ENCODE measurements around the gene GPR35. TPM values are rescaled to one million over a fixed set of nuclear protein-coding genes. Genes with fewer than 3 reads are reported as not detected.
"Not testable (repeated sequence)": the region's sequence is repeated elsewhere in the genome, so short reads cannot be mapped to it uniquely, and the experiment has no call there.

GPR35 gene
- total RNA-seq, 1 experiment from 2014 or later, result 2.7 TPM

DNA sequence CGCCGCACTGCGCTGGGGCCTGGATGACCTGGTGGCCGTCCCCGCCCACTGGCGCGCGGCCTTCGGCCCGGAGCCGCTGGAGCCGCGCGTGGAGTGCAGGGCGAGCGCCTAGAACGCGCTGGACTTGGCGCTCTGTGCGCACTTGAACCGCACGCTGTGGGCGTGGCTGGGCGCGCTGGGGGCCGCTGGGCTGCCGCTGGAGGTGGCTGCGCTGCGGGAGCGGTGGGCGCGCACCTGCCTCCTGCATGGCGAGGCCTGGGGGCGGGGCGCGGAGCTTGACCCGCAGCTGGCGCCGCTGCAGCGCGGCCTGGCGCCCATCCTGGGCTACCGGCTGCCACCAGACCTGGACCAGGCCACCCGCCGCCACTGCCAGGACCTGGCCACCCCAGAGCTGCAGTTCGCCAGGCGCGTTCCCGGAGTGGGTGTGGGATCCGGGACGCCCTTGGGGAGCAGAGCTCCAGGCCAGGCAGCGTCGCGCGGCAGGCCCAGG is 47.5 kb downstream of the GPR35 start:
- Histone ChIP-seq H3K36me3 (ENCODE audit: insufficient read depth, low read length, poor library complexity, severe bottlenecking) (no peaks in the 10 kb centered on the region), H3K9me3 (ENCODE audit: low read depth, low read length, poor library complexity, severe bottlenecking) (no peaks in the 10 kb centered on the region), H3K27ac (ENCODE audit: low read depth, low read length, poor library complexity, severe bottlenecking) (no peak overlapping the region), H3K4me1 (ENCODE audit: insufficient read depth, low read length, poor library complexity, severe bottlenecking) (no peaks in the 10 kb centered on the region), H3K4me3 (ENCODE audit: low read depth, low read length, poor library complexity, severe bottlenecking) (no peak overlapping the region), H3K27me3 (replicated peaks; ENCODE audit: insufficient read depth, low read depth, low read length, poor library complexity) (peaks cover 54% of the 10 kb centered on the region)
- TF ChIP-seq, protein P1, sequence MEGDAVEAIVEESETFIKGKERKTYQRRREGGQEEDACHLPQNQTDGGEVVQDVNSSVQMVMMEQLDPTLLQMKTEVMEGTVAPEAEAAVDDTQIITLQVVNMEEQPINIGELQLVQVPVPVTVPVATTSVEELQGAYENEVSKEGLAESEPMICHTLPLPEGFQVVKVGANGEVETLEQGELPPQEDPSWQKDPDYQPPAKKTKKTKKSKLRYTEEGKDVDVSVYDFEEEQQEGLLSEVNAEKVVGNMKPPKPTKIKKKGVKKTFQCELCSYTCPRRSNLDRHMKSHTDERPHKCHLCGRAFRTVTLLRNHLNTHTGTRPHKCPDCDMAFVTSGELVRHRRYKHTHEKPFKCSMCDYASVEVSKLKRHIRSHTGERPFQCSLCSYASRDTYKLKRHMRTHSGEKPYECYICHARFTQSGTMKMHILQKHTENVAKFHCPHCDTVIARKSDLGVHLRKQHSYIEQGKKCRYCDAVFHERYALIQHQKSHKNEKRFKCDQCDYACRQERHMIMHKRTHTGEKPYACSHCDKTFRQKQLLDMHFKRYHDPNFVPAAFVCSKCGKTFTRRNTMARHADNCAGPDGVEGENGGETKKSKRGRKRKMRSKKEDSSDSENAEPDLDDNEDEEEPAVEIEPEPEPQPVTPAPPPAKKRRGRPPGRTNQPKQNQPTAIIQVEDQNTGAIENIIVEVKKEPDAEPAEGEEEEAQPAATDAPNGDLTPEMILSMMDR (conservative IDR thresholded peaks at IDR 0.05; ENCODE audit: low read depth, low read length), result no peak
- TF ChIP-seq EZH2 (IDR thresholded peaks at IDR 0.05; ENCODE audit: borderline replicate concordance, low read depth, low read length, poor library complexity, severe bottlenecking), result no peak
- no peak for DNase-seq (ENCODE audit: low spot score)
- ChIA-PET CTCF (no interaction called here), POLR2A (ENCODE audit: low non-redundant PET) (no interaction called here)
- intact Hi-C loops (cut with micrococcal nuclease; ENCODE audit: unreplicated experiment), result no loop called here
- no TSS peak for BruUV-seq (replicated peaks)

DNA sequence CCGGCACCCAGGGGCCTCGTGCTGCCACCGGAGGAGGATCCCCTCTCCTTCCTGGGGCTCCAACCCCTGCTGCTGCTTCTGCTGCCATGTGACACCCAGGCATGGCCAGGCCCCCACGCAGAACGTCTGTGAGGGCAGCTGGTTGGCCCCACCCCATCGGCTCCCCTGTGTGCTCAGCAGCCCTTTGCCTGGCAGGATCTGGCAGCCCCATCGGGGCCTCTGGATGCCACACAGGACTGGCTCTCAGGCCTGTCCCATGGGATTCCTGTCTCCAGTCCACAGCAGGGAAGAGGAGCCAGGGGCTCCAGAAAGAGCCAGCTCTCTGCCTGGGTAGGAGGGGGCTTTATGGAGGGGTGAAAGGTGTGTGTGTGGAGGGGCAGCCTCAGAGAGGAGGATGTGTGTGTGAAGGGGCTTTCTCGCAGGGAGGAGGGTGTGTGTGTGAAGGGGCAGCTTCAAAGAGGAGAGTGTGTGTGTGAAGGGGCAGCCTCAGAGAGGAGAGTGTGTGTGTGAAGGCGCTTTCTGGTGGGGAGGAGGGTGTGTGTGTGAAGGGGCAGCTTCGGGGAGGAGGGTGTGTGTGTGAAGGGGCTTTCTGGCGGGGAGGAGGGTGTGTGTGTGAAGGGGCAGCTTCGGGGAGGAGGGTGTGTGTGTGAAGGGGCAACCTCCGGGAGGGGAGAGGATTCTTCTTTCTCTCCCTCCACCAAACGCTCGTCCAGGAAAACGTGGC is 49.3 kb downstream of the GPR35 start:
- H3K4me3 ChIP-seq (ENCODE audit: low read depth, low read length, poor library complexity, severe bottlenecking); H3K36me3 ChIP-seq (ENCODE audit: insufficient read depth, low read length, poor library complexity, severe bottlenecking); POLR2A ChIA-PET (ENCODE audit: low non-redundant PET); CTCF ChIA-PET; H3K9me3 ChIP-seq (ENCODE audit: low read depth, low read length, poor library complexity, severe bottlenecking); BruUV-seq (replicated peaks); H3K27ac ChIP-seq (ENCODE audit: low read depth, low read length, poor library complexity, severe bottlenecking); DNase-seq (ENCODE audit: low spot score); H3K4me1 ChIP-seq (ENCODE audit: insufficient read depth, low read length, poor library complexity, severe bottlenecking); intact Hi-C loops (cut with micrococcal nuclease; ENCODE audit: unreplicated experiment): not testable (repeated sequence)
- peaks cover 36% of the 10 kb centered on the region for H3K27me3 ChIP-seq (replicated peaks; ENCODE audit: insufficient read depth, low read depth, low read length, poor library complexity)

DNA sequence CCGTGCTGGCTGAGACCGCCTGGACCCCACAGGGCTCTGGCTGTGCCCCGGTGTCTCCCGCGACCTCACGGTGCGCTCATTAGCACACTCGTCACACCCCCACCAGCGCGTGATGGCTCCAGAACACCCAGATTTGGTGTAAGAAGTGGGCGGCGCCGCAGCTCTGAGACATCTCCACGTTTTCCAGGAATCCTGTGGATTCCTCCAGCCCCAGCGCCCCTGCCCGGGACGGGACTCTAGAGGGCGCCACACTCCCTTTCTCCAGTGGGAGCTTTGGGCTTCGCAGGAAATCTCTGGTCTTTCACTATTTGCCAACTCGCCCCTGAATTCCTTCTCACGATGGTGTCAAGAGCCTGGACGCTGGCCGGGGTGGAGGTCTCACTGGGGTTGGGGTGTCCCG is 50.1 kb downstream of the GPR35 start:
- peaks cover 29% of the 10 kb centered on the region for H3K27me3 ChIP-seq (replicated peaks; ENCODE audit: insufficient read depth, low read depth, low read length, poor library complexity)
- CTCF ChIA-PET; H3K27ac ChIP-seq (ENCODE audit: low read depth, low read length, poor library complexity, severe bottlenecking); H3K4me1 ChIP-seq (ENCODE audit: insufficient read depth, low read length, poor library complexity, severe bottlenecking); DNase-seq (ENCODE audit: low spot score); H3K4me3 ChIP-seq (ENCODE audit: low read depth, low read length, poor library complexity, severe bottlenecking); POLR2A ChIA-PET (ENCODE audit: low non-redundant PET); BruUV-seq (replicated peaks); intact Hi-C loops (cut with micrococcal nuclease; ENCODE audit: unreplicated experiment); H3K36me3 ChIP-seq (ENCODE audit: insufficient read depth, low read length, poor library complexity, severe bottlenecking); H3K9me3 ChIP-seq (ENCODE audit: low read depth, low read length, poor library complexity, severe bottlenecking): not testable (repeated sequence)

DNA sequence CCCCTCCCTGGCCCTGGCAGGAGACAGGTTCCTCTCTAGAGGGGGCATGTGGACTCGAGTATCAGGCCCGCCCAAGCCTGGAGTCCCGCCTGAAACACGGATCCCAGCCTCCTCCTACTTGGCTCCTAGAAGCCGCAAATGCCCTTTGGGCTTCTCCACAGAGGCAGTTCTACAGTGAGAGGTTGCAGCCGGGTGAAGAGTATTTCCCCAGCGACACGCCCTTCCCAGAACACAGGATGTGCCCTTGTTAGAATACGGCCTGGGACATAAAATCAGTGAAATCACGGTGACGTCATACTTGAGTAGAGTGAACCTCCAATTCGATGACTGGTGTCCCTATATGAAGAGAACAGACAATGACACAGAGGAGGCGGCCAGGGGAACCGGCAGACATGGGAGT is 52.8 kb downstream of the GPR35 start:
- H3K36me3 ChIP-seq (ENCODE audit: insufficient read depth, low read length, poor library complexity, severe bottlenecking); H3K27ac ChIP-seq (ENCODE audit: low read depth, low read length, poor library complexity, severe bottlenecking); H3K4me3 ChIP-seq (ENCODE audit: low read depth, low read length, poor library complexity, severe bottlenecking); CTCF ChIA-PET; H3K9me3 ChIP-seq (ENCODE audit: low read depth, low read length, poor library complexity, severe bottlenecking); H3K4me1 ChIP-seq (ENCODE audit: insufficient read depth, low read length, poor library complexity, severe bottlenecking); POLR2A ChIA-PET (ENCODE audit: low non-redundant PET); DNase-seq (ENCODE audit: low spot score); BruUV-seq (replicated peaks); H3K27me3 ChIP-seq (replicated peaks; ENCODE audit: insufficient read depth, low read depth, low read length, poor library complexity); intact Hi-C loops (cut with micrococcal nuclease; ENCODE audit: unreplicated experiment): not testable (repeated sequence)

DNA sequence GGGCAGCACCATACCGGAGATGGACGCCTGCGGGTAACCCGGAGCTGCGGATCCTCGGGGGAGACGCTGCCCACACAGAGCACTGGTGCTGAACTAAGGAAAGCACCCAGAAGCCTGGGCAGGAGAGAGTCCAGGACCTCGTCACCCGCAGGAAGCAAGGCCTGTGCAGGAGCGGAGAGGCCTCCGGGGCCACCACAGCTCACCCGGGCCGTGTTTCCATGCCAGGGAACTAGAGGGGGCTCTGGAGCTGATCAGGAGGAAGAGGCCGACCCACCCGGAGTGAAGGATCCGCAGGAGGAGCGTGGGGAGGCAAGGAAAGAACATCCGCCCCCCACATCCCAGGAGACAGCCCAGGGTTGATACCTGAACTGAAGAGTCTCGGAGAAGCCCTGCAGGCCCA is 53.6 kb downstream of the GPR35 start:
- DNase-seq (ENCODE audit: low spot score); H3K4me3 ChIP-seq (ENCODE audit: low read depth, low read length, poor library complexity, severe bottlenecking); H3K27ac ChIP-seq (ENCODE audit: low read depth, low read length, poor library complexity, severe bottlenecking); H3K9me3 ChIP-seq (ENCODE audit: low read depth, low read length, poor library complexity, severe bottlenecking); BruUV-seq (replicated peaks); POLR2A ChIA-PET (ENCODE audit: low non-redundant PET); H3K4me1 ChIP-seq (ENCODE audit: insufficient read depth, low read length, poor library complexity, severe bottlenecking); CTCF ChIA-PET; intact Hi-C loops (cut with micrococcal nuclease; ENCODE audit: unreplicated experiment); H3K27me3 ChIP-seq (replicated peaks; ENCODE audit: insufficient read depth, low read depth, low read length, poor library complexity); H3K36me3 ChIP-seq (ENCODE audit: insufficient read depth, low read length, poor library complexity, severe bottlenecking): not testable (repeated sequence)

DNA sequence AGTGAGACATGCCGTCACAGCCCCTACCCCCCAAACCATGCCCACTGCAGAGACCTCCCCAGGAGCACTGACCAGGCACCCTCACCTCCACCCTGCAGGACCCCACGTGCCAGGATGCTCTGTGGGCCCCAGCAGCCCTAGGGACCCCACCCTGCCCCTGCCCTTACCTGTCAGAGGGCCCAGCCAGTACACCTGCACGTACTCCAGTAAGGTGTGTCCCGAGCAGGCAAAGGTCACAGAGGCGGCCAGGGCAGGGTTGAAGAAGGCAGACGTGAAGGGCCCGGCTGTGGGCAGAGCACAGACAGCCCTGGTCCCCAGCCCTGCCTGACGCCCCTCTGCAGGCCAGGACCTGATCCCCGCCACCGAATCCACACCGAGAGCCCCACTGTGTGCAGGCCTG is 54.9 kb downstream of the GPR35 start:
- DNase-seq (ENCODE audit: low spot score); H3K27me3 ChIP-seq (replicated peaks; ENCODE audit: insufficient read depth, low read depth, low read length, poor library complexity); H3K36me3 ChIP-seq (ENCODE audit: insufficient read depth, low read length, poor library complexity, severe bottlenecking); H3K4me1 ChIP-seq (ENCODE audit: insufficient read depth, low read length, poor library complexity, severe bottlenecking); H3K4me3 ChIP-seq (ENCODE audit: low read depth, low read length, poor library complexity, severe bottlenecking); CTCF ChIA-PET; H3K27ac ChIP-seq (ENCODE audit: low read depth, low read length, poor library complexity, severe bottlenecking); intact Hi-C loops (cut with micrococcal nuclease; ENCODE audit: unreplicated experiment); H3K9me3 ChIP-seq (ENCODE audit: low read depth, low read length, poor library complexity, severe bottlenecking); BruUV-seq (replicated peaks); POLR2A ChIA-PET (ENCODE audit: low non-redundant PET): not testable (repeated sequence)
